Measurements from ENCODE around the gene DOP1B. TPM values are rescaled to one million over a fixed set of nuclear protein-coding genes. Genes with fewer than 3 reads are reported as not detected.
"Not testable (repeated sequence)": the region's sequence is repeated elsewhere in the genome, so short reads cannot be mapped to it uniquely, and the experiment has no call there.

Gene DOP1B
- total RNA-seq, 4 donors from 2014 or later, result 6.9 to 17.7 (median 15.1) TPM

DNA sequence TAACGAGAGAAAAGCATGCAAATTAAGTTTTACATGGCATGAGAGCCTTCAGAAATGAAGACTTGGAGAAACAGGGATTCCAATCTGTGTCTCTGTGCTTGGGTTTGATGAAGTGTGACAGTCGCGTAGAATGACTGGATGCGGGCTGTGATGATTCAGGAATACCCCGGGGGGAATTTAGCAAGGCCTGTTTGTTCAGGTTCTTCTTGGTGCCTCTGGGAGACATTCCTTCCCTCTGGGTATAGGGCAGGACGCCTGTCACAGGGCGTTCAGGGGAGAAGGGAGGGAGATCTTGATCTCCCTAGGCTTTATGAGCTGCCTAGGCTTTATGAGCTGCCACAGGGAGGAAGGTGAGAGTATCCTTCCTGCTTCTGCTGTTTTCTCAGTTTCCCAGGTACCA is 36.6 kb downstream of the DOP1B start:
- DNase-seq (ENCODE audit: low spot score) (no peak), ATAC-seq (ENCODE audit: low FRiP score) (no peak)
- TF ChIP-seq, protein P1, sequence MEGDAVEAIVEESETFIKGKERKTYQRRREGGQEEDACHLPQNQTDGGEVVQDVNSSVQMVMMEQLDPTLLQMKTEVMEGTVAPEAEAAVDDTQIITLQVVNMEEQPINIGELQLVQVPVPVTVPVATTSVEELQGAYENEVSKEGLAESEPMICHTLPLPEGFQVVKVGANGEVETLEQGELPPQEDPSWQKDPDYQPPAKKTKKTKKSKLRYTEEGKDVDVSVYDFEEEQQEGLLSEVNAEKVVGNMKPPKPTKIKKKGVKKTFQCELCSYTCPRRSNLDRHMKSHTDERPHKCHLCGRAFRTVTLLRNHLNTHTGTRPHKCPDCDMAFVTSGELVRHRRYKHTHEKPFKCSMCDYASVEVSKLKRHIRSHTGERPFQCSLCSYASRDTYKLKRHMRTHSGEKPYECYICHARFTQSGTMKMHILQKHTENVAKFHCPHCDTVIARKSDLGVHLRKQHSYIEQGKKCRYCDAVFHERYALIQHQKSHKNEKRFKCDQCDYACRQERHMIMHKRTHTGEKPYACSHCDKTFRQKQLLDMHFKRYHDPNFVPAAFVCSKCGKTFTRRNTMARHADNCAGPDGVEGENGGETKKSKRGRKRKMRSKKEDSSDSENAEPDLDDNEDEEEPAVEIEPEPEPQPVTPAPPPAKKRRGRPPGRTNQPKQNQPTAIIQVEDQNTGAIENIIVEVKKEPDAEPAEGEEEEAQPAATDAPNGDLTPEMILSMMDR (IDR thresholded peaks at IDR 0.05), result no peak

DNA sequence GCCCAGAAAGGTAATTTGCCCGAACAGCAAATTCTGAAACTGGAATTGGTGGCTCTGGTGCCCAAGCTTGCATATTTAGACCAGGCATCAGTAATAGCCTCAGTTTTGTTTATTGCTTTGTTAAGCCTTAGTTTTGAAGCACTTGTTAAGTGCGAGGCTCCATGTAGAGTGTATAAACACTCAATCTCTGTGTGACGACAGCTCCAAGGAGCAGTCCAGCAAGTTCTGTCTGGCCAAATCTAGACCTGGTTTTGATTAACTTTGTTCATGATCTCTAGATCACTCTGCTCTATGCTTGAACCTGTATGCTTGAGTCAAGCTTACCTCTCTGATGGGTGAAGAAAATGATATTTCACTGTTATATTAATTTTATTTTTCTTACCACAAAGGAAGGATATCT is 37.4 kb downstream of the DOP1B start:
- DNase-seq (ENCODE audit: low spot score) (no peak), ATAC-seq (ENCODE audit: low FRiP score) (no peak)

DNA sequence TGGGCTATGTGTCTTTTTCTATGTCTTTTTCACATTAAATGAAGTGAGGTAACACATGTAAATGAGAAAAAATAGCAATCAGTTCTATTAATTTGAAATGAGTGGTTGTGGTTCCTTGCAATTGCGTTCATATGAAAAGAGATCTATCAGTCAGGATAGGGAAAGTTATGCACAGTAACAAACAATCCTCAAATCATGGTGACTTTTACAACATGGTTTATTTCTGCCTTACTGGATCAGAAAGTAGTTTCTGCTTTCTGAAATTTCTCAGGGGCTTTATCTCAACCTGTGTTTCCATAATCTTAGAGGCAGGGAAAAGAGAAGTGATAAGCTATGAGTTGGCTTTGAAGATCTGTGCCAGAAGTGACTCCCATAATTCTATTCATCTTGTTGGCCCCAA is 39.0 kb downstream of the DOP1B start:
- DNase-seq (ENCODE audit: low spot score) (no peak), ATAC-seq (ENCODE audit: low FRiP score) (no peak)
- TF ChIP-seq, protein P1 (IDR thresholded peaks at IDR 0.05), result no peak

More for the DNA sequence above, 37.4 kb downstream of the DOP1B start:
- TF ChIP-seq, protein P1 (IDR thresholded peaks at IDR 0.05), result no peak

DNA sequence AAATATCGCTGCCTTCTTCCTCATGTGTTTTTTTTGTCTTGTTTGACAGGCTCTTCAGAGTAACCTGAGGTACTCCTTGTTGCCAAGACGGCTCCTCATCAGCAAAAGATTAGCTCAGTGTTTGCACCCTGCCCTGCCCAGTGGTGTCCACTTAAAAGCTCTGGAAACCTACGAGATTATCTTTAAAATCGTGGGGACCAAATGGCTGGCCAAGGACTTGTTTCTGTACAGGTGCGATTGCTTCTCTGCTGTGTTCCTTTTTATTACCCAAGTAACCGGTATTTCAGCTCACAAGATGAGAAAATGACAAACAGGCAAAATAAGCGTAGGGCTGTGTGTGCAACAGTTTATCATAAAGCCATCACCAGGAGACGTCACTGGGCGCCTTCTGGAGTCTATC is 42.4 kb downstream of the DOP1B start:
- ATAC-seq (ENCODE audit: low FRiP score) (no peak), DNase-seq (ENCODE audit: low spot score) (no peak)
- TF ChIP-seq, protein P1 (IDR thresholded peaks at IDR 0.05), result no peak

DNA sequence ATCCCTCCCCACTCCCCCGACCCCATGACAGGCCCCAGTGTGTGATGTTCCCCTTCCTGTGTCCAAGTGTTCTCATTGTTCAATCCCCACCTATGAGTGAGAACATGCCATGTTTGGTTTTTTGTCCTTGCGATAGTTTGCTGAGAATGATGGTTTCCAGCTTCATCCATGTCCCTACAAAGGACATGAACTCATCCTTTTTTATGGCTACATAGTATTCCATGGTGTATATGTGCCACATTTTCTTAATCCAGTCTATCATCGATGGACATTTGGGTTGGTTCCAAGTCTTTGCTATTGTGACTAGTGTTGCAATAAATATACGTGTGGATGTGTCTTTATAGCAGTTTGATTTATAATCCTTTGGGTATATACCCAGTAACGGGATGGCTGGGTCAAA is 43.0 kb downstream of the DOP1B start:
- not testable (repeated sequence) for ATAC-seq (ENCODE audit: low FRiP score); DNase-seq (ENCODE audit: low spot score)

DNA sequence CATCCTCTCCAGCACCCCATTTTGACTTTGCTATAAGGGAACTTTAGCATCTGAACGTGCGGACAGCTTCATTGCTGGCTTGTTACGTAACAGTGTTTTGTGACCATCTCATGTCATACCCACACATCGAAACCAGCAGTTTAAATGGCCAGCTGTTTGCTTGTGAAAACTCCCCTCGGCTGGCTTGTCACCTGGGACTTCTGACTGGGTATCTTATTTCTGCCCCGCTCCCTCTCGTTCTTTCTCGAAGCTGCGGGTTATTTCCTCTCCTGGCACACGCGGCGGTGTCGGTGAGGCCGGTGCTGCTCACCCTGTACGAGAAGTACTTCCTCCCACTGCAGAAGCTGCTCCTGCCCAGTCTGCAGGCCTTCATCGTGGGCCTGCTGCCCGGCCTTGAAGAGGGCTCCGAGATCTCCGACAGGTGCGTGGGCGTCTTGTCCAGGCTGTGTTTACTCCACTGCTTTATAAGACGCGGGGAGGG is 43.5 kb downstream of the DOP1B start:
- ATAC-seq (ENCODE audit: low FRiP score) (no peak), DNase-seq (ENCODE audit: low spot score) (no peak)
- TF ChIP-seq, protein P1 (IDR thresholded peaks at IDR 0.05), result no peak

DNA sequence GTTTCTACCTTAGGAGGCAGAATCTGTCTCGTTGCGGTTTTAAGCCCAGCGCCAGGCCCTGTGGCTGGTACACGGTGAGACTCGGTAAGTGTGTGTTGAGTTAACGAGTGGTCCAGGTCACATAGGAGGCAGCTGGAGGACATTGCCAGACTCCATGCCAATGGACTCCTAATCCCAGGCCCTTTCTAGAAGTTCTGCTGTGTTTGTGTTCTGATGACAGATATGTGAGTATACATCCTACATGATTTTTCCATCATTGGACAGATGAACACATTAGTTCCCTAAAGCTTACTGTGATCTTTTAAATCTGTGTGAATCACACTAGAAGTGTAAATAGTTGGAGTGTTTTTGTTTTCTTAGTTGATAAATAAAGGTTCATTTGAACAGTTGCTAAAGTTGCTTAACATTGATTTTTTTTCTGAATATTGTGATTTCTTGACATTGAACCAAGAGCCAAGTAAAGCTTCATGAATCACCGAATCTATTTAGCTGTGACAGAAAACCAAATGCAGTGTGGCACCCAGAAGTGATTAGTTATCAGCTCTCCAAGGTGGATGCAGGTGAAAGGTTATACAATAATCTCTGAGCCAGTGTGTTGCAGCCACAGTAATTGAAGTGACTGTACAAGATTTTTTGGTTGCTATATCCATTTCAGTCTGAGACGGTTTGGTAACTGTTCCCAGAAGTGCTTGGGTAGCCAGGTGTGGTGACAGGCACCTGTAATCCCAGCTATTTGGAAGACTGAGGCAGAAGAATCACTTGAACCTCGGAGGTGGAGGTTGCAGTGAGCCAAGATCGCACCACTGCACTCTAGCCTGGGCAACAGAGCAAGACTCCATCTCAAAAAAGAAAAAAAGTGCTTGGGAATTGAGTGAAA is 46.3 kb downstream of the DOP1B start:
- TF ChIP-seq, protein P1 (IDR thresholded peaks at IDR 0.05), result no peak
- DNase-seq (ENCODE audit: low spot score) (no peak), ATAC-seq (ENCODE audit: low FRiP score) (peak; percentile 7)
